H9 (cell line): ENCODE data around the gene TRPM8. TPM values are rescaled to one million over a fixed set of nuclear protein-coding genes. Genes with fewer than 3 reads are reported as not detected.

Source experiments
- DNase-seq: peaks from one replicate; pipeline ENCODE4 v3.0.0-alpha.2; 2017
- H2AFZ ChIP-seq: one replicate; pipeline ENCODE4 v1.6.1; 2013; ENCODE audit warnings: mild to moderate bottlenecking, low read length, control low read depth, moderate library complexity
- H2AK5ac ChIP-seq: 2 replicates; pipeline ENCODE4 v1.6.1; 2013; ENCODE audit warnings: low read length, control low read depth, mixed read lengths; ENCODE audit not compliant: insufficient read length
- H2BK120ac ChIP-seq: one replicate; pipeline ENCODE4 v1.6.1; 2013; ENCODE audit warnings: low read depth, mild to moderate bottlenecking, low read length, control low read depth, inconsistent platforms; ENCODE audit not compliant: poor library complexity, severe bottlenecking
- H2BK12ac ChIP-seq: 2 replicates; pipeline ENCODE4 v1.6.1; 2013; ENCODE audit warnings: low read length, control low read depth, mixed read lengths, low read depth; ENCODE audit not compliant: insufficient read length
- H2BK15ac ChIP-seq: 2 replicates; pipeline ENCODE4 v1.6.1; 2013; ENCODE audit warnings: low read depth, low read length, control low read depth
- H2BK20ac ChIP-seq: one replicate; pipeline ENCODE4 v1.6.1; 2013; ENCODE audit warnings: low read depth, mild to moderate bottlenecking, low read length, control low read depth, inconsistent platforms; ENCODE audit not compliant: poor library complexity, severe bottlenecking
- H2BK5ac ChIP-seq: 2 replicates; pipeline ENCODE4 v1.6.1; 2013; ENCODE audit warnings: low read length, control low read depth, mixed read lengths; ENCODE audit not compliant: insufficient read length
- H3K14ac ChIP-seq: 2 replicates; pipeline ENCODE4 v1.6.1; 2013; ENCODE audit warnings: low read length, control low read depth; ENCODE audit not compliant: insufficient read depth
- H3K18ac ChIP-seq: 2 replicates; pipeline ENCODE4 v1.6.1; 2013; ENCODE audit warnings: low read depth, mild to moderate bottlenecking, mixed read lengths, low read length, control low read depth; ENCODE audit not compliant: insufficient read length
- H3K23ac ChIP-seq: 2 replicates; pipeline ENCODE4 v1.6.1; 2013; ENCODE audit warnings: low read length, control low read depth, mixed read lengths, low read depth; ENCODE audit not compliant: insufficient read length
- H3K23me2 ChIP-seq: 2 replicates; pipeline ENCODE4 v1.6.1; 2013; ENCODE audit warnings: low read depth, mild to moderate bottlenecking, mixed read lengths, low read length, control low read depth; ENCODE audit not compliant: insufficient read length, poor library complexity, severe bottlenecking
- H3K27ac ChIP-seq: 2 replicates; pipeline ENCODE4 v1.5.1; 2013; ENCODE audit warnings: low read length, control low read depth, mixed read lengths, low read depth; ENCODE audit not compliant: insufficient read length
- H3K27me3 ChIP-seq: 2 replicates; pipeline ENCODE4 v1.6.1; 2013; ENCODE audit warnings: low read length, control low read depth, inconsistent platforms; ENCODE audit not compliant: insufficient read depth
- H3K4ac ChIP-seq: 2 replicates; pipeline ENCODE4 v1.6.1; 2013; ENCODE audit warnings: low read depth, mild to moderate bottlenecking, control low read depth, inconsistent platforms, low read length, moderate library complexity
- H3K4me1 ChIP-seq: 2 replicates; pipeline ENCODE4 v1.6.1; 2013; ENCODE audit warnings: low read length, control low read depth, inconsistent platforms; ENCODE audit not compliant: insufficient read depth
- H3K4me2 ChIP-seq: 2 replicates; pipeline ENCODE4 v1.6.1; 2013; ENCODE audit warnings: low read length, control low read depth, mixed read lengths; ENCODE audit not compliant: insufficient read length, insufficient read depth
- H3K56ac ChIP-seq: 2 replicates; pipeline ENCODE4 v1.6.1; 2013; ENCODE audit warnings: low read depth, mild to moderate bottlenecking, mixed read lengths, low read length, control low read depth; ENCODE audit not compliant: insufficient read length
- H3K79me1 ChIP-seq: 2 replicates; pipeline ENCODE4 v1.6.1; 2013; ENCODE audit warnings: low read depth, mild to moderate bottlenecking, moderate library complexity, low read length, control low read depth, inconsistent platforms; ENCODE audit not compliant: insufficient read depth, poor library complexity, severe bottlenecking
- H3K79me2 ChIP-seq: 2 replicates; pipeline ENCODE4 v1.6.1; 2013; ENCODE audit warnings: low read length, control low read depth, inconsistent platforms; ENCODE audit not compliant: insufficient read depth
- H3K9ac ChIP-seq: 2 replicates; pipeline ENCODE4 v1.6.1; 2013; ENCODE audit warnings: low read length, control low read depth, mixed read lengths; ENCODE audit not compliant: insufficient read length; ENCODE audit errors: extremely low read depth
- H3K9me3 ChIP-seq: one replicate; pipeline ENCODE4 v1.6.1; 2013; ENCODE audit warnings: low read depth, low read length, inconsistent platforms; ENCODE audit not compliant: control insufficient read depth
- H3T11ph ChIP-seq: one replicate; pipeline ENCODE4 v1.6.1; 2013; ENCODE audit warnings: mild to moderate bottlenecking, low read length, control low read depth, inconsistent platforms
- H4K20me1 ChIP-seq: one replicate; pipeline ENCODE4 v1.6.1; 2013; ENCODE audit not compliant: control insufficient read depth, insufficient read length, insufficient read depth
- H4K5ac ChIP-seq: 2 replicates; pipeline ENCODE4 v1.6.1; 2013; ENCODE audit warnings: low read depth, mild to moderate bottlenecking, mixed read lengths, low read length, control low read depth; ENCODE audit not compliant: insufficient read length
- H4K8ac ChIP-seq: replicated peaks from 2 replicates; pipeline ENCODE4 v1.6.1; 2013; ENCODE audit warnings: low read length, control low read depth, mixed read lengths, low read depth; ENCODE audit not compliant: insufficient read length
- H4K91ac ChIP-seq: 2 replicates; pipeline ENCODE4 v1.6.1; 2013; ENCODE audit warnings: low read depth, mild to moderate bottlenecking, moderate library complexity, mixed read lengths, low read length, control low read depth; ENCODE audit not compliant: insufficient read length
- H3K27ac Mint-ChIP-seq, 3 experiments: 2 replicates in 2 of 3; 3 replicates in 1 of 3; pipeline ENCODE4 v1.8.0; 2020 to 2021; ENCODE audit warnings: mixed read lengths in 3 of 3, mild to moderate bottlenecking in 1 of 3, moderate library complexity in 1 of 3
- H3K27me3 Mint-ChIP-seq: 2 replicates; pipeline ENCODE4 v1.8.0; 2021; ENCODE audit warnings: low read depth, mild to moderate bottlenecking, moderate library complexity, mixed read lengths
- H3K36me3 Mint-ChIP-seq, 3 experiments: 2 replicates in 2 of 3; 3 replicates in 1 of 3; pipeline ENCODE4 v1.8.0; 2020 to 2021; ENCODE audit warnings: low read depth in 3 of 3, mixed read lengths in 3 of 3; ENCODE audit not compliant: insufficient read depth in 1 of 3
- H3K4me1 Mint-ChIP-seq, 2 experiments: 2 replicates each; pipeline ENCODE4 v1.8.0; 2020; ENCODE audit warnings: mixed read lengths in 2 of 2
- H3K4me3 Mint-ChIP-seq, 2 experiments: 2 replicates in 1 of 2; 3 replicates in 1 of 2; pipeline ENCODE4 v1.8.0; 2020 to 2021; ENCODE audit warnings: mild to moderate bottlenecking in 2 of 2, mixed read lengths in 2 of 2, moderate library complexity in 1 of 2
- H3K9me3 Mint-ChIP-seq, 2 experiments: 2 replicates in 1 of 2; 3 replicates in 1 of 2; pipeline ENCODE4 v1.8.0; 2020; ENCODE audit warnings: mild to moderate bottlenecking in 2 of 2, mixed read lengths in 2 of 2, moderate library complexity in 1 of 2
- CTCF ChIP-seq: fragments of 200-600 bp; sonication (generic); conservative IDR thresholded peaks from 3 replicates; pipeline ENCODE4 v1.8.0; 2021; ENCODE audit warnings: antibody characterized with exemption, mild to moderate bottlenecking
- WGBS: extraction: QIAGEN DNeasy Blood & Tissue Kit; methylation state at CpG from one replicate; pipeline ENCODE4 v1.1.7; 2013; ENCODE audit warnings: missing lambda C conversion rate, low lambda C conversion rate, mixed read lengths; ENCODE audit not compliant: insufficient read length; ENCODE audit errors: extremely low coverage; 5-methylcytosine and 5-hydroxymethylcytosine counted together
- total RNA-seq: library from RNA; stranded (reverse); gene quantifications from 2 replicates; pipeline ENCODE4 v1.2.1, GENCODE V29; 2021

TRPM8 gene
- total RNA-seq, 1 experiment from 2014 or later = 0.28 TPM

- Histone ChIP-seq H4K8ac (no peak overlapping the region), H3K4me1 (no peaks in the 10 kb centered on the region), H2BK12ac (no peak overlapping the region), H2BK5ac (no peak overlapping the region), H3K23ac (no peak overlapping the region), H2BK20ac (no peak overlapping the region), H4K91ac (no peak overlapping the region), H3K18ac (no peak overlapping the region), H3K79me1 (no peaks in the 10 kb centered on the region), H3K9me3 (no peaks in the 10 kb centered on the region), H3K4ac (no peak overlapping the region), H3K14ac (no peak overlapping the region), H2AFZ (no peak overlapping the region), H2BK15ac (no peak overlapping the region), H3K79me2 (no peaks in the 10 kb centered on the region), H3K9ac (no peak overlapping the region), H3K27me3 (no peaks in the 10 kb centered on the region), H3K23me2 (no peaks in the 10 kb centered on the region), H3K56ac (no peak overlapping the region), H3K27ac (no peak overlapping the region), H3K4me2 (no peak overlapping the region), H2BK120ac (no peak overlapping the region), H2AK5ac (no peak overlapping the region), H4K20me1 (no peaks in the 10 kb centered on the region), H4K5ac (no peak overlapping the region), H3T11ph (no peak overlapping the region)
- Mint-ChIP-seq H3K9me3 (no peaks in the 10 kb centered on the region), H3K36me3 (peaks cover 0 to 2% (median 0%) of the 10 kb centered on the region in 3 experiments; a peak in 1 of 7 replicates), H3K4me1 (peaks cover 7 to 19% of the 10 kb centered on the region in 2 experiments), H3K4me3 (no peak overlapping the region), H3K27ac (no peak overlapping the region), H3K27me3 (peaks cover 12% of the 10 kb centered on the region)
- WGBS = no CpG with 5 or more reads among the region's 1 CpG
- no peak for TF ChIP-seq CTCF
- DNase-seq = no peak
These were observed 2.1 kb downstream of the TRPM8 start for GRCh38 chr2:233919319-233919718.
